GM12891 (cell line): Measurements from ENCODE around the gene DCC.

Experiments
- POLR2A ChIP-seq: IDR thresholded peaks from 2 replicates; pipeline ENCODE4 v1.6.1; 2011; ENCODE audit warnings: low read depth, low read length, control low read depth
- POLR2AphosphoS5 ChIP-seq: IDR thresholded peaks from 2 replicates; pipeline ENCODE4 v1.6.1; 2011; ENCODE audit warnings: low read depth, low read length, control low read depth
- POU2F2 ChIP-seq: IDR thresholded peaks from 2 replicates; pipeline ENCODE4 v1.6.1; 2011; ENCODE audit warnings: low read depth, mild to moderate bottlenecking, control low read depth, low read length, moderate library complexity
- SPI1 ChIP-seq: IDR thresholded peaks from 2 replicates; pipeline ENCODE4 v1.6.1; 2011; ENCODE audit warnings: low read depth, low read length, control low read depth
- TAF1 ChIP-seq: IDR thresholded peaks from 2 replicates; pipeline ENCODE4 v1.6.1; 2011; ENCODE audit warnings: low read depth, low read length, control low read depth

GRCh38 chr18:53503914-53504441, 1164.0 kb downstream of the DCC start:
- TF ChIP-seq SPI1, result no peak
- TF ChIP-seq POLR2AphosphoS5, result no peak
- no peak for TF ChIP-seq TAF1
- no peak for TF ChIP-seq POLR2A
- no peak for TF ChIP-seq POU2F2
